GM10266 (cell line): Measurements from ENCODE around the gene ZNF311.
"Not testable (repeated sequence)": the region's sequence is repeated elsewhere in the genome, so short reads cannot be mapped to it uniquely, and the experiment has no call there.

Experiments used
- DNase-seq: peaks from one replicate; pipeline ENCODE4 v3.0.0; 2012; ENCODE audit errors: extremely low spot score
- CTCF ChIP-seq: IDR thresholded peaks from 2 replicates; pipeline ENCODE4 v1.5.1; 2012; ENCODE audit warnings: mild to moderate bottlenecking, low read depth; ENCODE audit not compliant: control insufficient read depth, insufficient read depth; ENCODE audit errors: missing control alignments

The ZNF311 gene

DNA sequence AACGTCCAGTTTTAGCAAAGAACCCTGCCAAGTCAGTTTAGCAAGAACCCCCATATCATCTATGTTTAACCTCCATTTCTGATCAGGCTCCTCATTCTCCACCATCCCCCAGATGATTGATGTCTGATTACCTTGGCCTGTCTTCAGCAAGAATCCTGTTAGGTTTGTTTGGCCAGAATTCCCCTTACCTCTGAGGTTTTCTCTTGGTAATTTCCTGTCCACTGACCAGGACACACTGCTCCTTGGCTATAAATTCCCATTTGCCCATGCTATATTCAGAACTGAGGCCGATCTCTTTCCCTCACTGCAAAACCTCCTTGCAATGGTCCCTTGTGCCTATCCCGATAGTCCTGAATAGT is 27.0 kb downstream of the ZNF311 start:
- no peak for TF ChIP-seq CTCF
- no peak for DNase-seq

GRCh38 chr6:28977341-28978132 is 27.6 kb downstream of the ZNF311 start:
- DNase-seq, result no peak
- TF ChIP-seq CTCF, result no peak

GRCh38 chr6:28976677-28977076 is 28.4 kb downstream of the ZNF311 start:
- TF ChIP-seq CTCF, result no peak

GRCh38 chr6:28974505-28974904 is 30.6 kb downstream of the ZNF311 start:
- no peak for DNase-seq
- no peak for TF ChIP-seq CTCF

More at GRCh38 chr6:28976677-28977076, 28.4 kb downstream of the ZNF311 start:
- no peak for DNase-seq

DNA sequence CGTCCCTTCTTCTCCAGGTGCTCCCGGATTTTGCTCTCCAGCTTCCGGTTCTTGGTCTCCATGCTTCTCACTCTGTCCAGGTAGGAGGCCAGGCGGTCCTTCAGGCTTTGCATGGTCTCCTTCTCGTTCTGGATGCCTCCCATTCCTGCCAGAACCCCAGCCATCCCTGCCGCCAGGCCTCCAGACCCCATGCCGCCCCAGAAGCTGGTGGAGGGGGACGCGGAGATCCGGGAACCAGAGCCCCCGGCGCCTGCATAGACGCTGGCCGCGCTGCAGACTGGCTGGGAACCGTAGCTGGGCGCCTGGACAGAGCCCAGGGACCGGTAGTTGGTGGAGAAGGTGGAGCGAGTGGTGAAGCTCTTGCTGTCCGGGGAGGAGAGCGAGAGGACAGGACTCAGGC is 35.1 kb downstream of the ZNF311 start:
- not testable (repeated sequence) for DNase-seq

DNA sequence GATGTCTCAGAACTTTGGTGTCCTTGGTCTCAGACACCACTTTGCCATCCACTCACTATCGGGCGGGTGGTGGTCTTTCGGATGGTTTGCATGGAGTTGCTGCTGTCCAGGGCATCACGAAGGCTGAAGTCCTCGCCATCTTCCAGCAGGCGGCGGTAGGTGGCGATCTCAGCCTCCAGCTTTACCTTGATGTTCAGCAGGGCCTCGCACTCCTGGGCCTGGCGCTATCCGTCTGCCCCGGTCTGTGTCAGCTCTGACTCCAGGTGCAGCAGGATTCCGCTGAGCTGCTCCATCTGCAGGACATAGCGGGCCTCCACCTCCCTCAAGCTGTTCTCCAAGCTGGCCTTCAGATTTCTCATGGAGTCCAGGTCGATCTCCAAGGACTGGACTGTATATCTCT is 36.0 kb downstream of the ZNF311 start:
- no peak for DNase-seq
- no peak for TF ChIP-seq CTCF

- TF ChIP-seq CTCF, result no peak
- no peak for DNase-seq
Observed at GRCh38 chr6:28968476-28968875, 36.6 kb downstream of the ZNF311 start.

DNA sequence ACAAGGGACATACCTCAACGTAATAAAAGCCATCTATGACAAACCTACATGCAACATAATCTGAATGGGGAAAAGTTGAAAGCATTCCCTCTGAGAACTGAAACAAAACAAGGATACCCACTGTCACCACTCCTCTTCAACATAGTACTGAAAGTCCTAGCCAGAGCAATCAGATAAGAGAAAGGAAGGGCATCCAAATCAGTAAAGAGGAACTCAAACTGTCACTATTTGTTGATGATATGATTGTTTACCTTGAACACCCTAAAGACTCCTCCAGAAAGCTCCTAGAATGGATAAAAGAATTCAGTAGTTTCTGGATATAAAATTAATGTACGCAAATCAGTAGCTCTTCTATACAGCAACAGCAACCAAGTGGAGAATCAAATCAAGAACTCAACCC is 39.4 kb downstream of the ZNF311 start:
- no peak for TF ChIP-seq CTCF
- no peak for DNase-seq
